ENCODE results near the gene NOP9. TPM values are rescaled to one million over a fixed set of nuclear protein-coding genes. Genes with fewer than 3 reads are reported as not detected.

The NOP9 gene
- total RNA-seq, 2 experiments from 2014 or later: 33.5 to 33.6 TPM

DNA sequence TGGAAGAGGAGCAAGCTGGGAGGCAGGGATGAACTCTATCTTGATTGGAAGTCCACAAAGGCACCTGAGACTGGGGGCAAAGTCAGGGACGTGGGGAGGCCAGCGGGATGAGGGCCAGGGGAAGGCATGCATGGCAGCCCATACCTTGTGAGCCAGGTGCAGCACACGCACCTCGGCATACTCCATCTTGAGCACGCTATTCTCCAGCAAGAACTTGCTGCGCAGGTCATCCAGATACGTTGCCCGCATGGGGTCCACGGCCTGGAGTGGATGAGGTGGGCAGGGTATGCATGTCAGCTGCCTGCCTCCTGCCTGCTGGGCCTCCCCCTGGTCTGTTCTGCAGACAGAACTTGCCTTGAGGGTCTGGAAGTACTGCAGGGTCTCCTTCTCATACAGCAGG lies 32.1 kb upstream of the NOP9 start:
- intact Hi-C loops (cut with micrococcal nuclease): no loop called here
- ChIA-PET POLR2A (interaction anchor here (1.1 to 1.4 kb wide), 3 partner anchors 16 to 54 kb away, joined by 3 read pairs; partner anchors contain the start of gene CHMP4A), CTCF (interaction anchor here (2.7 to 5.4 kb wide), 3 partner anchors 25 to 41 kb away, joined by 8 to 66 read pairs (median 46); partner anchors contain the start of genes CIDEB, DHRS1, NOP9 and TINF2)
- Mint-ChIP-seq H3K27me3 (no peaks in the 10 kb centered on the region), H3K9me3 (no peaks in the 10 kb centered on the region), H3K27ac (no peak overlapping the region), H3K36me3 (ENCODE audit: low read depth) (peaks cover 17% of the 10 kb centered on the region), H3K4me1 (ENCODE audit: low read depth) (peaks cover 17% of the 10 kb centered on the region), H3K4me3 (no peak overlapping the region)
- no peak for ATAC-seq
- TF ChIP-seq, protein P1, sequence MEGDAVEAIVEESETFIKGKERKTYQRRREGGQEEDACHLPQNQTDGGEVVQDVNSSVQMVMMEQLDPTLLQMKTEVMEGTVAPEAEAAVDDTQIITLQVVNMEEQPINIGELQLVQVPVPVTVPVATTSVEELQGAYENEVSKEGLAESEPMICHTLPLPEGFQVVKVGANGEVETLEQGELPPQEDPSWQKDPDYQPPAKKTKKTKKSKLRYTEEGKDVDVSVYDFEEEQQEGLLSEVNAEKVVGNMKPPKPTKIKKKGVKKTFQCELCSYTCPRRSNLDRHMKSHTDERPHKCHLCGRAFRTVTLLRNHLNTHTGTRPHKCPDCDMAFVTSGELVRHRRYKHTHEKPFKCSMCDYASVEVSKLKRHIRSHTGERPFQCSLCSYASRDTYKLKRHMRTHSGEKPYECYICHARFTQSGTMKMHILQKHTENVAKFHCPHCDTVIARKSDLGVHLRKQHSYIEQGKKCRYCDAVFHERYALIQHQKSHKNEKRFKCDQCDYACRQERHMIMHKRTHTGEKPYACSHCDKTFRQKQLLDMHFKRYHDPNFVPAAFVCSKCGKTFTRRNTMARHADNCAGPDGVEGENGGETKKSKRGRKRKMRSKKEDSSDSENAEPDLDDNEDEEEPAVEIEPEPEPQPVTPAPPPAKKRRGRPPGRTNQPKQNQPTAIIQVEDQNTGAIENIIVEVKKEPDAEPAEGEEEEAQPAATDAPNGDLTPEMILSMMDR (IDR thresholded peaks at IDR 0.05): no peak
- DNase-seq: no peak

DNA sequence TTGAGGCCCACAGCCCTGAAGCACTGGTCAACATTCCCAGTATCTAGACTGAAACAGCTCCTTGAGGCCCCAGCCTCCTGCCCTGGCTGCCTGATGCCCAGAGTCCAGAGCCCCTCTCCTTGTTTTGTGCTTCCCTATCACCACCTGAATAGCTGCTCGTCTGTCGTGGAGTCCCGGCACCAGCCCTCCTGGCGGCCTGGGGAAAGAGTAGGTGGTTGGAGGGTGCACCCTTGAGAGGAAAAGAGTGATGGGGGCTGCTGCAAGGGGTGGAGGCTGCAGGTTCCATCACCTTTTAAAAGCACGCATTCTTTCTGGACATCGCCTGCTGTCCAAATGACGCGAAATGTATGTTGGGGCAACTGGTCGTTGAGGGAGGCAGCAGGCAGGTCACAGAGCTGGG lies 31.4 kb upstream of the NOP9 start:
- TF ChIP-seq, protein P1 (IDR thresholded peaks at IDR 0.05): no peak
- DNase-seq (no peak), ATAC-seq (no peak)
- no peak overlapping the region for H3K27ac Mint-ChIP-seq
- peaks cover 21% of the 10 kb centered on the region for H3K36me3 Mint-ChIP-seq (ENCODE audit: low read depth)
- H3K4me3 Mint-ChIP-seq: no peak overlapping the region
- intact Hi-C loops (cut with micrococcal nuclease): no loop called here
- ChIA-PET CTCF (interaction anchor here (5.4 kb wide), 2 partner anchors 26 to 30 kb away, joined by 46 to 66 read pairs; partner anchors contain the start of genes DHRS1, NOP9 and TINF2), POLR2A (interaction anchor here (1.3 to 4.7 kb wide), 3 partner anchors 12 to 55 kb away, joined by 3 to 21 read pairs (median 3); partner anchors contain the start of gene CHMP4A)
- no peaks in the 10 kb centered on the region for H3K9me3 Mint-ChIP-seq
- H3K4me1 Mint-ChIP-seq (ENCODE audit: low read depth): peaks cover 24% of the 10 kb centered on the region
- no peaks in the 10 kb centered on the region for H3K27me3 Mint-ChIP-seq

DNA sequence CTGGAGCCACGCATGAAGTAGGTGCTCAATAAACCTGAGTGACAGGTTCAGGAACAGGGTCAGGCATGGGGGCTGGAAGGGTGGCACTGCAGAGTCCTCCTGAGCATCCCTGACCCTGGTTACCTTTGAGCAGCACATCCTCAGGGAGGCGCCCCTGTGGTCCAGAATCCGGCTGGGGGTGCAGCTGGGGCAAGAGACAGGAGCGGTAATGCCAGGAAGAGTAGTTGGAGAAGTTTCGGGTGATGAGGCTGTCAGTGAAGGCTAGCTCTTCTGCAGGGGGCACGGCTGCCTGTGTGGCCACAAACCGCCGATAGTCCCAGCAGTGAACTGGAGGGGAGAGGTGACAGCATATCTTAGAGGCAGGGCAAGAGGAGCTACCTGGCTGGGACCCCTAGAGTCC lies 30.3 kb upstream of the NOP9 start:
- CTCF ChIA-PET: interaction anchor here (1.7 to 5.4 kb wide), 6 partner anchors 11 to 38 kb away, joined by 7 to 66 read pairs (median 31); partner anchors contain the start of genes CIDEB, DHRS1, NOP9 and TINF2
- H3K4me3 Mint-ChIP-seq: no peak overlapping the region
- H3K36me3 Mint-ChIP-seq (ENCODE audit: low read depth): peaks cover 21% of the 10 kb centered on the region
- no peak for ATAC-seq
- peaks cover 36% of the 10 kb centered on the region for H3K4me1 Mint-ChIP-seq (ENCODE audit: low read depth)
- TF ChIP-seq, protein P1 (IDR thresholded peaks at IDR 0.05): no peak
- H3K27me3 Mint-ChIP-seq: no peaks in the 10 kb centered on the region
- no peak for DNase-seq
- intact Hi-C loops (cut with micrococcal nuclease): no loop called here
- H3K27ac Mint-ChIP-seq: no peak overlapping the region
- H3K9me3 Mint-ChIP-seq: no peaks in the 10 kb centered on the region
- POLR2A ChIA-PET: interaction anchor here (0.7 to 4.7 kb wide), 7 partner anchors 8 to 42 kb away, joined by 3 to 21 read pairs (median 5); partner anchors contain the start of genes LTB4R and TINF2

DNA sequence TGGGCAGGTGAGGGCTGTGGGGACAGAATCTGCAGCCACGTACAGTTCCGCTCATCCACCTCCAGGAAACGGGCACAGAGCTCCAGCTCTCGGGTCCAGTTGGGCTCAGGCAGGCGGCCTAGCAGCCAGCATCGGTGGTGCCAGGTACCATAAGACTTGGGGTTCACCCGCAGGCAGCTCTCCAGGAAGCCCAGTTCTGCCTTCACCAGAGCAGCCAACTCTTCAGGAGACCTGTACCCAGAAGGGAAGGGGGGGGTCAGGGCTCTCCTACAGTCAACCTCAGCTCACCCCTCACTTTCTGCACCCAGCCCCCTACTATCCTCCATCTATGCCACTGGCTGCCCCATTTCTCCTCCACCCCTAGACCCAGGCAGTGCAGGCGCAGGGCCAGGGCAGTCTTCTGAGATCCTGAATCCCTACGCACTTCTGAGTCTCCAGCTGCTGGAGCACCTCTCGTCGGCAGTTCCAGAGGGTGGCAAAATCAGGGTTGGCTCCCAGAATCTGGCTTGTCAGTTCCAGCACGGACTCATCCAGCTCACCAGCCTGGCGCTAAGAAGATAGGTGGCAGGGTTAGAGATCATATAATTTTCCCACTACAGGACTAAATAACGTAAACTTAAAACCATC lies 29.6 kb upstream of the NOP9 start:
- CTCF ChIA-PET: interaction anchor here (1.1 to 5.4 kb wide), 10 partner anchors 10 to 38 kb away, joined by 3 to 66 read pairs (median 10); partner anchors contain the start of genes CIDEB, DHRS1, NOP9 and TINF2
- Mint-ChIP-seq H3K9me3 (no peaks in the 10 kb centered on the region), H3K4me3 (peak overlapping the region; percentile 82), H3K27me3 (no peaks in the 10 kb centered on the region), H3K36me3 (ENCODE audit: low read depth) (peaks cover 21% of the 10 kb centered on the region), H3K27ac (no peak overlapping the region), H3K4me1 (ENCODE audit: low read depth) (peaks cover 37% of the 10 kb centered on the region)
- DNase-seq: no peak
- POLR2A ChIA-PET: interaction anchor here (0.7 to 4.7 kb wide), 17 partner anchors 8 to 123 kb away, joined by 3 to 21 read pairs (median 4); partner anchors contain the start of genes LTB4R, PSME2, RNF31 and TINF2
- intact Hi-C loops (cut with micrococcal nuclease): loop anchor here (2.0 kb wide), 1 partner anchor 23 kb away; no protein-coding TSS in a partner anchor
- no peak for ATAC-seq
- TF ChIP-seq, protein P1 (IDR thresholded peaks at IDR 0.05): no peak
